HL-60 (cell line): ENCODE data around the gene WDR93.
A peak's percentile ranks its signal among the peaks of the same experiment; 100 is the strongest.

Source experiments
- DNase-seq, 2 experiments: peaks; one replicate each; pipeline ENCODE4 v3.0.0-alpha.2; 2010 to 2020; ENCODE audit warnings: low read depth in 1 of 2, low spot score in 1 of 2
- H3K27ac ChIP-seq: fragments of 250-450 bp; sonication (Bioruptor Pico); replicated peaks from 2 replicates; pipeline ENCODE4 v1.5.1; 2020; ENCODE audit warnings: mild to moderate bottlenecking, moderate library complexity
- H3K27me3 ChIP-seq: fragments of 250-450 bp; sonication (Bioruptor Pico); 2 replicates; pipeline ENCODE4 v1.5.1; 2021; ENCODE audit warnings: mild to moderate bottlenecking, moderate library complexity; ENCODE audit not compliant: insufficient read depth, poor library complexity, severe bottlenecking
- H3K4me3 ChIP-seq: replicated peaks from 2 replicates; pipeline ENCODE4 v1.5.1; 2011; ENCODE audit warnings: mild to moderate bottlenecking, control low read depth, low read length; ENCODE audit not compliant: insufficient read depth
- CTCF ChIP-seq: IDR thresholded peaks from one replicate; pipeline ENCODE4 v1.5.1; 2011; ENCODE audit warnings: low read length, control low read depth, inconsistent platforms; ENCODE audit not compliant: insufficient read depth
- GABPA ChIP-seq: IDR thresholded peaks from 2 replicates; pipeline ENCODE4 v1.6.1; 2012; ENCODE audit warnings: low read depth
- POLR2AphosphoS5 ChIP-seq: IDR thresholded peaks from 2 replicates; pipeline ENCODE4 v1.6.1; 2012; ENCODE audit warnings: low read depth
- REST ChIP-seq: IDR thresholded peaks from 2 replicates; pipeline ENCODE4 v1.6.1; 2012; ENCODE audit warnings: low read depth; ENCODE audit not compliant: insufficient replicate concordance
- SPI1 ChIP-seq: IDR thresholded peaks from 2 replicates; pipeline ENCODE4 v1.6.1; 2012; ENCODE audit warnings: low read depth, mild to moderate bottlenecking, borderline replicate concordance

Gene WDR93

GRCh38 chr15:89704411-89704810, 13.8 kb downstream of the WDR93 start:
- no peak for DNase-seq
- TF ChIP-seq SPI1 = no peak
- TF ChIP-seq POLR2AphosphoS5 = no peak
- TF ChIP-seq CTCF = no peak
- TF ChIP-seq REST = no peak
- TF ChIP-seq GABPA = no peak
- Histone ChIP-seq H3K27ac (no peak overlapping the region), H3K27me3 (no peaks in the 10 kb centered on the region), H3K4me3 (no peak overlapping the region)

GRCh38 chr15:89707577-89707976, 17.0 kb downstream of the WDR93 start:
- H3K27me3 ChIP-seq = no peaks in the 10 kb centered on the region
- DNase-seq = no peak
- no peak overlapping the region for H3K4me3 ChIP-seq
- no peak for TF ChIP-seq SPI1
- TF ChIP-seq POLR2AphosphoS5 = no peak
- TF ChIP-seq REST = no peak
- TF ChIP-seq GABPA = no peak
- TF ChIP-seq CTCF = no peak
- no peak overlapping the region for H3K27ac ChIP-seq

- Histone ChIP-seq H3K27me3 (no peaks in the 10 kb centered on the region), H3K27ac (no peak overlapping the region), H3K4me3 (no peak overlapping the region)
- peak in 1 of 2 experiments; percentile 78 for DNase-seq
- TF ChIP-seq CTCF = no peak
- TF ChIP-seq GABPA = no peak
- TF ChIP-seq REST = no peak
- TF ChIP-seq SPI1 = no peak
- no peak for TF ChIP-seq POLR2AphosphoS5
Measured at GRCh38 chr15:89714775-89715174, 24.2 kb downstream of the WDR93 start.
